ENCODE results near the gene SEPTIN12. TPM values are rescaled to one million over a fixed set of nuclear protein-coding genes. Genes with fewer than 3 reads are reported as not detected.

SEPTIN12 gene
- total and polyA plus RNA-seq, 2 of the 8 experiments (the other 6 are each of a cell fraction or from before 2014, with no cell fraction given) = 0.24 TPM; not detected in 1

DNA sequence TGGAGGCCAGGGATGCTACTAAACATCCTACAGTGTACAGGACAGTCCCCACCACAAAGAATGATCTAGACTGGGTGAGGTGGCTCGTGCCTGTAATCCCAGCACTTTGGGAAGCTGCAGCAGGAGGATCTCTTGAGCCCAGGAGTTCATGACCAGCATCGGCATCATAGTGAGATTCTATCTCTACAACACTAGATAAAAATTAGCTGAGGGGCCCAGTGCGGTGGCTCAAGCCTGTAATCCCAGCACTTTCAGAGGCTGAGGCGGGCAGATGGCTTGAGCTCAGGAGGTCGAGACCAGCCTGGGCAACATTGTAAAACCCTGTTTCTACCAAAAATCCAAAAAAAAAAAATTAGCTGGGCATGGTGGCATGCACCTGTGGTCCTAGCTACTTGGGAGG is 15.8 kb downstream of the SEPTIN12 start:
- H3K79me2 ChIP-seq (ENCODE audit: control insufficient read depth in 1 of 2, insufficient read depth in 2 of 2, low read length in 2 of 2) = no peaks in the 10 kb centered on the region
- FAIRE-seq (no peak), DNase-seq (ENCODE audit: low read depth in 1 of 2, low spot score in 2 of 2) (no peak)
- H3K23ac ChIP-seq (ENCODE audit: insufficient read length) = no peak overlapping the region
- 89% methylated on average over 5 of the region's 5 CpGs; no CpG with 5 or more reads in 1 of the 2 experiments for WGBS, 2 experiments (ENCODE audit: extremely low coverage in 1 of 2, insufficient coverage in 1 of 2, insufficient read length in 1 of 2, insufficient replicate concordance in 2 of 2, low coverage in 1 of 2, low lambda C conversion rate in 2 of 2, missing lambda C conversion rate in 1 of 2)
- H3K23me2 ChIP-seq (ENCODE audit: low read depth, low read length) = peaks cover 9% of the 10 kb centered on the region
- H4K20me1 ChIP-seq (replicated peaks in 1 of 2; ENCODE audit: control insufficient read depth in 1 of 2, insufficient read depth in 2 of 2, low read length in 2 of 2) = no peaks in the 10 kb centered on the region
- H2BK20ac ChIP-seq (ENCODE audit: low read length) = no peak overlapping the region
- no peak overlapping the region for H2AK5ac ChIP-seq (ENCODE audit: low read depth, low read length)
- no peak overlapping the region for H3K4me3 ChIP-seq (ENCODE audit: extremely low read depth in 1 of 4, insufficient read depth in 2 of 4, low read depth in 3 of 4, low read length in 4 of 4)
- H2BK15ac ChIP-seq (ENCODE audit: low read length) = no peak overlapping the region
- no peak overlapping the region for H3K56ac ChIP-seq (replicated peaks; ENCODE audit: insufficient read length, low read depth, low read length)
- H4K91ac ChIP-seq (replicated peaks; ENCODE audit: insufficient read length, low read length) = no peak overlapping the region
- no peaks in the 10 kb centered on the region for H3K79me1 ChIP-seq (ENCODE audit: low read depth, low read length)
- no peak overlapping the region for H2AFZ ChIP-seq (ENCODE audit: low read length)
- ChIA-PET CTCF (ENCODE audit: partially characterized antibody) (interaction anchor here (0.6 to 0.8 kb wide), 2 partner anchors 17 to 186 kb away, joined by 3 read pairs; no protein-coding TSS in a partner anchor), POLR2A (ENCODE audit: partially characterized antibody) (interaction anchor here (0.7 to 0.8 kb wide), 2 partner anchors 12 to 18 kb away, joined by 3 read pairs; no protein-coding TSS in a partner anchor)
- no peak overlapping the region for H2BK5ac ChIP-seq (ENCODE audit: low read depth, low read length)
- H3K9me3 ChIP-seq (ENCODE audit: insufficient read depth in 2 of 2, low read depth in 1 of 2, low read length in 1 of 2) = no peaks in the 10 kb centered on the region
- no peak overlapping the region for H4K5ac ChIP-seq (ENCODE audit: insufficient read length, low read depth, low read length)
- no peaks in the 10 kb centered on the region for H3K27me3 ChIP-seq (replicated peaks in 1 of 4; ENCODE audit: control insufficient read depth in 3 of 4, extremely low read depth in 1 of 4, insufficient read depth in 3 of 4, low read length in 3 of 4)
- no peak overlapping the region for H3K4ac ChIP-seq (replicated peaks; ENCODE audit: insufficient read length, low read depth, low read length)
- no peak overlapping the region for H3K9ac ChIP-seq (replicated peaks in 1 of 4; ENCODE audit: extremely low read depth in 1 of 4, low read depth in 3 of 4, low read length in 3 of 4)
- no peak overlapping the region for H3K27ac ChIP-seq (ENCODE audit: low read depth, low read length)
- H2BK12ac ChIP-seq (ENCODE audit: low read depth, low read length) = no peak overlapping the region
- H4K8ac ChIP-seq (ENCODE audit: extremely low read depth, insufficient read depth, low read length) = no peak overlapping the region
- H2BK120ac ChIP-seq (replicated peaks; ENCODE audit: low read depth, low read length) = no peak overlapping the region
- no peaks in the 10 kb centered on the region for H3K36me3 ChIP-seq (ENCODE audit: control insufficient read depth in 2 of 4, insufficient read depth in 4 of 4, low read length in 3 of 4)
- peaks cover 0 to 3% (median 1%) of the 10 kb centered on the region in 4 experiments; a peak in 2 of 7 replicates for H3K4me1 ChIP-seq (replicated peaks in 1 of 4; ENCODE audit: control insufficient read depth in 3 of 4, insufficient read depth in 4 of 4, low read length in 3 of 4)
- no peak overlapping the region for H3K18ac ChIP-seq (ENCODE audit: extremely low read depth, low read length)
- H3K4me2 ChIP-seq (ENCODE audit: insufficient read depth in 1 of 2, low read depth in 2 of 2, low read length in 2 of 2) = no peak overlapping the region
- H3K14ac ChIP-seq (ENCODE audit: insufficient read length) = no peak overlapping the region

Measured in H1 (cell line).